HepG2 (cell line): ENCODE measurements around the gene HDAC10. TPM values are rescaled to one million over a fixed set of nuclear protein-coding genes. Genes with fewer than 3 reads are reported as not detected.

Experiments used
- ATAC-seq: fragments of 200-7000 bp; cut with Tn5 transposase; 3 replicates; pipeline ENCODE4 v1.9.1; 2020; ENCODE audit warnings: mild to moderate bottlenecking, moderate library complexity
- BruUV-seq: library from RNA; stranded (reverse); fragments of 400-500 nt; replicated peaks from 2 replicates; lab custom pipeline; 2021; lab: Mats Ljungman, UMichigan
- CTCF ChIA-PET: fragments of 300-600 bp; formaldehyde crosslinking; extraction: SDS; loops from one replicate; lab custom pipeline; 2021; ENCODE audit warnings: low total read pairs, inconsistent platforms, low intra/inter-chr PET ratio; lab: Yijun Ruan, JAX
- POLR2A ChIA-PET: fragments of 350-600 bp; sonication (Branson Sonifier 250); formaldehyde crosslinking; loops from one replicate; lab custom pipeline; 2020; ENCODE audit warnings: antibody characterized with exemption, inconsistent platforms; lab: Yijun Ruan, JAX
- DNase-seq: peaks from one replicate; pipeline ENCODE4 v3.0.0-alpha.2; 2015; ENCODE audit warnings: low spot score
- FAIRE-seq: peaks from 3 replicates; lab custom pipeline; 2011; peaks lifted over from hg19 to GRCh38; lab: Jason Lieb, UNC
- H2AFZ ChIP-seq: one replicate; pipeline ENCODE4 v1.6.1; 2011; ENCODE audit warnings: low read length, inconsistent platforms
- H3K27ac ChIP-seq: fragments of 300-600 bp; 3 replicates; pipeline ENCODE4 v1.8.0; 2011; ENCODE audit warnings: mixed run types, mild to moderate bottlenecking, mixed read lengths, low read length, inconsistent platforms; ENCODE audit not compliant: insufficient read depth; ENCODE audit errors: extremely low read length
- H3K27me3 ChIP-seq, 2 experiments: fragments of 200-600 bp in 1 of 2; 2 replicates in 1 of 2; 3 replicates in 1 of 2; pipeline versions ENCODE4 v1.6.0 to v1.8.0; 2011; ENCODE audit warnings: low read length in 2 of 2, mild to moderate bottlenecking in 2 of 2, moderate library complexity in 2 of 2, inconsistent platforms in 1 of 2; ENCODE audit not compliant: insufficient read depth in 2 of 2, control insufficient read depth in 1 of 2
- H3K36me3 ChIP-seq, 2 experiments: fragments of 200-600 bp in 1 of 2; replicated peaks in 1 of 2; 2 replicates in 1 of 2; 3 replicates in 1 of 2; pipeline versions ENCODE4 v1.5.1 to v1.8.0; 2011; ENCODE audit warnings: low read length in 2 of 2, inconsistent platforms in 1 of 2; ENCODE audit not compliant: insufficient read depth in 2 of 2, control insufficient read depth in 1 of 2
- H3K4me1 ChIP-seq: 2 replicates; pipeline ENCODE4 v1.5.1; 2012; ENCODE audit warnings: low read length, inconsistent platforms; ENCODE audit not compliant: insufficient read depth
- H3K4me2 ChIP-seq: 2 replicates; pipeline ENCODE4 v1.6.0; 2011; ENCODE audit warnings: low read depth, low read length, inconsistent platforms
- H3K4me3 ChIP-seq, 3 experiments: fragments of 200-600 bp in 1 of 3; sonication (generic), shearing (Covaris generic) in 1 of 3; replicated peaks in 1 of 3; 2 replicates each; pipeline ENCODE4 v1.5.1; 2011 to 2016; ENCODE audit warnings: low read length in 3 of 3, inconsistent platforms in 2 of 3, low read depth in 2 of 3, mild to moderate bottlenecking in 2 of 3, control low read depth in 1 of 3, mixed read lengths in 1 of 3; ENCODE audit not compliant: insufficient read depth in 1 of 3
- H3K79me2 ChIP-seq: one replicate; pipeline ENCODE4 v1.6.1; 2011; ENCODE audit warnings: low read length, inconsistent platforms; ENCODE audit not compliant: insufficient read depth
- H3K9ac ChIP-seq: 2 replicates; pipeline ENCODE4 v1.6.0; 2011; ENCODE audit warnings: mild to moderate bottlenecking, low read depth, low read length, inconsistent platforms; ENCODE audit not compliant: insufficient read depth
- H3K9me3 ChIP-seq: 2 replicates; pipeline ENCODE4 v1.5.1; 2012; ENCODE audit warnings: mild to moderate bottlenecking, low read length
- H4K20me1 ChIP-seq: 2 replicates; pipeline ENCODE4 v1.6.0; 2011; ENCODE audit warnings: inconsistent platforms, mild to moderate bottlenecking, low read length, moderate library complexity; ENCODE audit not compliant: insufficient read depth
- AGO1 ChIP-seq: fragments of 200-400 bp; formaldehyde crosslinking; IDR thresholded peaks from 2 replicates; pipeline ENCODE4 v1.6.1; 2017; ENCODE audit warnings: mild to moderate bottlenecking, low read depth, low read length, moderate library complexity; ENCODE audit not compliant: poor library complexity, severe bottlenecking
- AGO2 ChIP-seq: fragments of 200-400 bp; formaldehyde crosslinking; optimal IDR thresholded peaks from 2 replicates; pipeline ENCODE3; 2017; ENCODE audit warnings: mild to moderate bottlenecking, low read depth, low read length, moderate library complexity
- POLR2A ChIP-seq, 2 experiments: IDR thresholded peaks; 2 replicates each; pipeline ENCODE4 v1.6.1; 2011; ENCODE audit warnings: low read depth in 2 of 2, low read length in 2 of 2, mild to moderate bottlenecking in 1 of 2, moderate library complexity in 1 of 2; ENCODE audit not compliant: insufficient read depth in 1 of 2
- PRMT3 ChIP-seq: sonication (generic); formaldehyde crosslinking; IDR thresholded peaks from 2 replicates; pipeline ENCODE4 v1.8.1; 2022; ENCODE audit warnings: low read depth, mild to moderate bottlenecking, moderate library complexity, missing genetic modification reagents, borderline replicate concordance
- RBFOX2 ChIP-seq: fragments of 200-400 bp; formaldehyde crosslinking; IDR thresholded peaks from 2 replicates; pipeline ENCODE4 v1.6.1; 2017; ENCODE audit warnings: low read depth, mild to moderate bottlenecking, low read length
- RFX5 ChIP-seq: IDR thresholded peaks from 2 replicates; pipeline ENCODE4 v1.6.1; 2011; ENCODE audit warnings: low read depth, low read length, improper control_type of control experiment
- ZNF318 ChIP-seq: sonication (generic); formaldehyde crosslinking; IDR thresholded peaks from 2 replicates; pipeline ENCODE4 v1.4.0; 2020; ENCODE audit warnings: mild to moderate bottlenecking, missing genetic modification reagents
- ZNF564 ChIP-seq: sonication (generic); formaldehyde crosslinking; IDR thresholded peaks from 2 replicates; pipeline ENCODE4 v1.8.1; 2023; ENCODE audit warnings: mild to moderate bottlenecking, missing genetic modification reagents
- WGBS: methylation state at CpG from one replicate; pipeline ENCODE4 v1.1.6; 2017; ENCODE audit warnings: low lambda C conversion rate; 5-methylcytosine and 5-hydroxymethylcytosine counted together
- in situ Hi-C: cut with HindIII; loops from 2 replicates; pipeline ENCODE4 v1.10.0; 2017; ENCODE audit warnings: low pct_unique_long_range_greater_than_20kb; ENCODE audit not compliant: extremely low pct_ligation_motif_present
- intact Hi-C: fragments of 100-400 bp; cut with micrococcal nuclease; formaldehyde crosslinking; loops from one replicate; pipeline ENCODE4 v1.10.0; 2022; ENCODE audit not compliant: unreplicated experiment
- polyA plus RNA-seq, 8 experiments: library from polyadenylated mRNA; depleted of rRNA in 3 of 8; stranded (reverse) in 7 of 8; unstranded in 1 of 8; fragments of >200 nt; fragmentation: Illumina TruSeq in 4 of 8; extraction: Trizol in 4 of 8; gene quantifications; 2 replicates each; pipeline versions ENCODE4 v1.2.1 to v1.2.3, GENCODE V29; 2011 to 2016; ENCODE audit warnings: low read depth in 4 of 8, missing spikeins in 1 of 8, mixed read lengths in 1 of 8; ENCODE audit not compliant: insufficient read depth in 1 of 8
- total RNA-seq, 5 experiments: library from RNA; depleted of rRNA; stranded (reverse); fragments of >200 nt; fragmentation: Illumina TruSeq; extraction: Trizol; gene quantifications; 2 replicates each; pipeline ENCODE4 v1.2.3, GENCODE V29; 2016; ENCODE audit warnings: low read depth in 1 of 5

HDAC10 gene
- total and polyA plus RNA-seq, 2 of the 13 experiments (the other 11 are each of a cell fraction or from before 2014, with no cell fraction given), result 13.9 to 14.9 TPM

- H4K20me1 ChIP-seq, result peaks cover 5% of the 10 kb centered on the region
- 96% methylated on average over 23 of the region's 32 CpGs for WGBS
- H3K4me3 ChIP-seq, result no peak overlapping the region
- H3K9me3 ChIP-seq, result no peaks in the 10 kb centered on the region
- no peak overlapping the region for H2AFZ ChIP-seq
- H3K4me2 ChIP-seq, result no peak overlapping the region
- DNase-seq, result no peak
- in situ Hi-C loops, result no loop called here
- no peaks in the 10 kb centered on the region for H3K27me3 ChIP-seq
- peaks cover 25% of the 10 kb centered on the region for H3K79me2 ChIP-seq
- intact Hi-C loops, result no loop called here
- FAIRE-seq, result no peak
- no TSS peak for BruUV-seq
- no peak overlapping the region for H3K27ac ChIP-seq
- POLR2A ChIA-PET, result no interaction called here
- no peak overlapping the region for H3K9ac ChIP-seq
- TF ChIP-seq PRMT3 (CRISPR knock-in tag) (no peak), AGO2 (peak; percentile 87), RBFOX2 (peak; percentile 59; the same call in 1 of the 2 replicates), RFX5 (no peak)
- CTCF ChIA-PET, result interaction anchor here (1.7 to 2.5 kb wide), 2 partner anchors 41 to 62 kb away, joined by 3 to 39 read pairs; no protein-coding TSS in a partner anchor
- H3K4me1 ChIP-seq, result 0 out of 2 replicates have a peak, but pooled peaks cover 8% of the 10 kb centered on the region
- ATAC-seq, result no peak
- peaks cover 12 to 50% of the 10 kb centered on the region in 2 experiments; a peak in 4 of 5 replicates for H3K36me3 ChIP-seq
Measured at GRCh38 chr22:50210378-50211139, 40.5 kb downstream of the HDAC10 start.

DNA sequence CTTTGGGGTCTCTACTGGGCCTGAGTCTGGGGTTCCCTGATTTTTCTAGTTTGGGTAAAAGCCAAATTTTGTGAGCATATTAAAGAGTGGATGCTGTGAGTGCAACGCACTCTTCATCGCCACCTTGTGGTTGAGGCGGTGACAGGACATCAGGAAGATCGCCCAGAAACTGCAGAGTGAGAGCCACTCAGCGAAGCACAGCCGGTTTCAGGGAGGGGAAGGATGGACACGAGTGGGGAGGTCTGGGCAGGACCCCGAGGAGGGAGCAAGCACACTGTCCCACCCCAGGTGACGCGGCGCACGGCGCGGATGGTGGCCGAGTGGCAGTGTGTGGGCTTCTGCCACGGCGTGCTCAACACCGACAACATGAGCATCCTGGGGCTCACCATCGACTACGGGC, 41.2 kb downstream of the HDAC10 start:
- ChIA-PET POLR2A (no interaction called here), CTCF (interaction anchor here (1.7 to 2.5 kb wide), 2 partner anchors 41 to 62 kb away, joined by 3 to 39 read pairs; no protein-coding TSS in a partner anchor)
- peaks cover 10 to 46% of the 10 kb centered on the region in 2 experiments; a peak in 4 of 5 replicates for H3K36me3 ChIP-seq
- H4K20me1 ChIP-seq, result peaks cover 2% of the 10 kb centered on the region
- BruUV-seq, result no TSS peak
- H3K27ac ChIP-seq, result no peak overlapping the region
- peaks cover 24% of the 10 kb centered on the region for H3K79me2 ChIP-seq
- no peak overlapping the region for H2AFZ ChIP-seq
- H3K27me3 ChIP-seq, result no peaks in the 10 kb centered on the region
- ATAC-seq (peak; percentile 64), DNase-seq (peak; percentile 47), FAIRE-seq (peak; percentile 71)
- H3K4me1 ChIP-seq, result peaks cover 13% of the 10 kb centered on the region; the same call in 1 of the 2 replicates
- no peaks in the 10 kb centered on the region for H3K9me3 ChIP-seq
- 55% methylated on average over 13 of the region's 20 CpGs for WGBS
- no peak overlapping the region for H3K4me3 ChIP-seq
- intact Hi-C loops (loop anchor here (1.0 kb wide), 1 partner anchor 61 kb away; no protein-coding TSS in a partner anchor), in situ Hi-C loops (loop anchor here (5.0 kb wide), 1 partner anchor 63 kb away; no protein-coding TSS in a partner anchor)
- no peak overlapping the region for H3K4me2 ChIP-seq
- H3K9ac ChIP-seq, result no peak overlapping the region
- no peak for TF ChIP-seq ZNF564 (CRISPR knock-in tag)
- 0 out of 4 replicates have a peak, but pooled peaks of 1 of the 2 experiments have one; percentile 21 for TF ChIP-seq POLR2A (IDR thresholded peaks at IDR 0.05; ENCODE audit: insufficient read depth in 1 of 2, low read depth in 2 of 2, low read length in 2 of 2)
- TF ChIP-seq AGO1, result peak; percentile 11
- TF ChIP-seq ZNF318 (CRISPR knock-in tag), result no peak
